ENCODE measurements around the gene FBXL17.
A peak's percentile ranks its signal among the peaks of the same experiment; 100 is the strongest.

FBXL17 gene

GRCh38 chr5:107982703-107983425 is 399.0 kb downstream of the FBXL17 start:
- DNase-seq: no peak

- no peak for DNase-seq
These were observed 400.8 kb downstream of the FBXL17 start for GRCh38 chr5:107980923-107981692.

GRCh38 chr5:107979900-107980299 is 402.0 kb downstream of the FBXL17 start:
- DNase-seq: no peak

- no peak for DNase-seq
These were observed 402.6 kb downstream of the FBXL17 start for GRCh38 chr5:107979291-107979690.

GRCh38 chr5:107977550-107978071 is 404.3 kb downstream of the FBXL17 start:
- no peak for DNase-seq

- no peak for DNase-seq
These were observed 406.3 kb downstream of the FBXL17 start for GRCh38 chr5:107975568-107975967.

DNA sequence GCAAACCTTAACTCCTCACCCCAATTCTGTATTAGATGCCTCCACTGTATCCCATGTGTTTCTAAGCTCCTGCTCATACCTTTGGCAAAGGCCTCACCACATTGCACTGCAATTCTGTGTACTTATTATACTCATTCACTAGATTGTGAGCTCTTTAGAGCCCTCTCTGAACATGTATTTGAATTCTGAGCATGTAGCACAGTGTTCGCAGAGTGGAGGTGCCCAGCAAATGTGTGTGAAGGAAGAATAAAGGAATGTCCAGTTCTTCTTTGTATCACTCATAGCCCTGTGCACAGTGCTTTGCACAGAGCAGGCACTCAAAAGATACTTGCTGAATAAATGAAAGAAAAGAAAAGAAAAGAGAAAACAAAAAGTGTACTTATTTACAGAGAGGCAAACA is 410.1 kb downstream of the FBXL17 start:
- DNase-seq: no peak

- no peak for DNase-seq
These were observed 412.1 kb downstream of the FBXL17 start for GRCh38 chr5:107969847-107970246.

DNA sequence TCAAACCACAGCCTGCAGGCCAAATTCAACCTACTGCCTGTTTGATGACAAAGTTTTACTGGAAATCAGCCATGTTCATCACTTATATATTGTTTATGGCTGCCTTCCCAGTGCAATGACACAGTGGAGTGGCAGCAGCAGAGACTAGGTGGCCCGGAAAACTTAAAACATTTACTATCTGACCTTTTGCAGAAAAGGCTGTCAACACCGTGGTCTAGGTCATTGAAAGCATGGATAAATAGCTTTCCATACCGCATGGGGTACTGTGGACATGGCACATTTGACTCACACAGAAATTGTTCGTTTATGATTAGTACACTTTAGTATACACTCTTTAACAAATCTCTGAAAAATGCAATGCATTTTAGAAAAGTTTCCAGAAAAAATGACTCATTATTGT is 412.9 kb downstream of the FBXL17 start:
- DNase-seq: no peak

DNA sequence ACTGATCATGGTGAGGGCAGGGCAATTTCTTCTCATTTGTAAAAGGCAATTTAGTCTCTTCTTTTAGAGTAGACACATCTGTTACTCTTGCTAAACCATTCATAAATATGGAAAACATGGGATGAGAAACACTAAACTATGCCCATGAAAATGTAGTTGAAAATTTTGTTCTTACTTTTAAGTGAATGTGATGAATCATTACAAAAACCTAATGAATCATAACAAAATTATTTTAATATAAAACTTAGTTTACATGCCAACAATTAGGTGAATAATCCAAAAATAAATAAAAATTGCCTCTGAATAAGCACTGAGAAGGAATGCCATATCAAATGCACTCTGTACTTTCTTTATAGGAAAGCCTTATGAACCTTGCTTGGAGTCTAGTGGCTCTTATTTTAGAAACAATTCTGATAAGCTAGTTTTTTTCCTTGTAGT is 413.5 kb downstream of the FBXL17 start:
- no peak for DNase-seq

DNA sequence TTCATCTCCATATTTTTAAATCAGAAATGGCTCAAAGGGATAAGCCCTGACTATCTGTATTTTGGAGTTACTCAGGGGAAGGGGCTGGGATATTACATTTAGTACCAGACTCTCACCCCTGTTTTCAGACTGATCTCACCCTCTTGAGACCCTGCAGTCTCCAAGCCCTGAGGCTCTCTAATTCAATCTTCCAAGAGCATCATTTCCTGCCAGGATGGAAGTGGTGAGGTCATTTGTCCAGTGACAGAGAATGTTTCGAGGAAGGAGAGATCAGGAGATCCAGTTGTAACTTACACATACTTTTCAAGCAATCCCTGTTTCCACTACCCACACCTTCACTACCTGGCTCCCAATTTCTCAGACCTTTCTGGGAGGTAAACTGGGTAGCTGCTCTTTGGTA is 415.7 kb downstream of the FBXL17 start:
- no peak for DNase-seq

- DNase-seq: no peak
These were observed 417.2 kb downstream of the FBXL17 start for GRCh38 chr5:107964722-107965121.

- DNase-seq: no peak
These were observed 422.2 kb downstream of the FBXL17 start for GRCh38 chr5:107959573-107960279.

- no peak for DNase-seq
These were observed 423.0 kb downstream of the FBXL17 start for GRCh38 chr5:107958861-107959260.

- no peak for DNase-seq
These were observed 423.5 kb downstream of the FBXL17 start for GRCh38 chr5:107958432-107958831.

DNA sequence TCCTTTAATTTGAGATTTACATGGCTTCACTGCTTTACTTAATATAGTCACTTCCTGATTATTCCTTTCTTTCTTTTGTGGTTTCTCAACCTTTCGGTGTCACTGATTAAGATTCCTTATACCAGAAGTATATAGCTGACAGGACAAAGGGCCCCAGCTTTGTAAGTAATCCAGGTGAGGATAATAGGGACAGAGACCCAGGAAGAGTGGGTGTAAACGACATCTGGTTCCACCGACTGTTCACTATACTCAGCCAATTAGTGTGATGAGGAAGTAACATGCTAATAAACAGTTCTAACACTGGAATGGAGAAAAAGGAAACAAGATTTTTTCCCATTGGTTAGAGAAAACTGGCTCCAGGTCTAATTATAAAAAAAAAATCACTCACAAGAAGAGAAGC is 424.8 kb downstream of the FBXL17 start:
- DNase-seq: no peak

DNA sequence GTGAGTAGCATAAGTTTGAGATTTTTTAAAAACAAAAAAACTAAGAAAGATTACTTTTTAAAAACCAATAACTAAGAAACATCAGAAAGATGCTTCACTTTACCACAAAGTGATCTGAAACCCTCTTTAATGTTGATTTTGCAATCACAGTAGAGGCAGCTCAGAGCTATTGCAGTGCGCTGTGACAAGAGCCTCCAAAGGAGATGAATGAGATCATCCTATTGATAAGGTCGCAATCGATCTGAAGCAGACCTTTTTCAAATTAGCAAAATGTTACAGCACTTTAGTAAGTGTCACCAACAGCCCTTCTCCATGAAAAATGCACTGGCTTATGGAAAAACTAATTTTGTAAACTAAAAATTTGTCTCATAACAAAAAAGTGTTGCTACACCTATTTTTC is 426.6 kb downstream of the FBXL17 start:
- DNase-seq: no peak

DNA sequence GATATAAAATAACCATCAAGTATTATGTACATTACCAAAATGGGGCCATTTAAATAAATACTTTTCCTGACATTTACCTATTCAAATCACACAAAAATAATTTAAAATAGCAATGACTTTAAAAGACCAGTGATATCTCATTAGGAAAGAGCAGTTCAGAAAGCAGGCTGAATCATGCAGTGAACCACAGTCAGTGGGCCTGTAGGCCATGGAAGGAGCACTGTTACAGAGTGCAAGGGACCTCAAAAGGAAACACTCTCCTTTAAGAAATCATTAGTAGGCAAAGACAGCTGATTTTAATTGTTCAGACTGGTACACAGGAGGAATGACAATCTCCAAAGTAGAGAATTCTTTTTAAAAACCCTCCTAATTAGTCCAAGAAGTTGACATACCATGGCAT is 427.6 kb downstream of the FBXL17 start:
- no peak for DNase-seq

DNA sequence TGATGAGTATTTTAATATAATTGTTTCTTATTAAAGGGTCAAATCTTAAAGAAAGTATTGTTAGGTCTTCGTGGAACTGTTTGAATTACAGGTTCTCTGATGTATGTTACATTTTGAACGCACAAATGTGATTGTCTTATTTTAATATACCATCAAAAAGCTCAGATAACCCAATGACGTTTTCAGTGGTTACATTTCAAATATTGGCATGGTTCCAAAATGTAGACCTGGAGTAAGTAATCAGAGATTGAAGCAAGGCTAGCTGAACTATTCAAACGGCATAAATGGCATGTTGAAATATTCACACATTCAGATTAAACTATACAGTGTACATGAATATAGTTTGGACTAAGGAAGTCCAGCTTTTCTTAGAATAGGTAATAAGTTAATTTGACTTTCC is 429.4 kb downstream of the FBXL17 start:
- no peak for DNase-seq

DNA sequence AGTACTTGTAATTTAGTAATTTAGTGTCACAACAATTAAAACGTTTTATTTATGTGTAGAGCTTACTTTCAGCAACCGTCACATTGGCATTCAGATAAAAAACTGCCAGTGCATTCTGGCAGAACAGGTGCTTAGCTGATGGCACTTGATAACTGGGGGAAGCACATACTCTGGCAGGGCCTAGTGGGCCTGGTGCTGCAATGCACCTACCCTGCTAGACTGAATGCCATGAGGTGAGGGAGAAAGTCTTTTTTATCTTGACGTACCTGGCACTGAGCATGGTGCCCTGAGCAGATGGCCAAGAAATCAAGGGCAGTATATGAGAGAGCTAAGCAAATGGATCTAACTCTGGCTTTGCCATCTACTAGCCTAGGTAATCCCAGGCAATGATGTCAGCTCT is 430.6 kb downstream of the FBXL17 start:
- DNase-seq: no peak

DNA sequence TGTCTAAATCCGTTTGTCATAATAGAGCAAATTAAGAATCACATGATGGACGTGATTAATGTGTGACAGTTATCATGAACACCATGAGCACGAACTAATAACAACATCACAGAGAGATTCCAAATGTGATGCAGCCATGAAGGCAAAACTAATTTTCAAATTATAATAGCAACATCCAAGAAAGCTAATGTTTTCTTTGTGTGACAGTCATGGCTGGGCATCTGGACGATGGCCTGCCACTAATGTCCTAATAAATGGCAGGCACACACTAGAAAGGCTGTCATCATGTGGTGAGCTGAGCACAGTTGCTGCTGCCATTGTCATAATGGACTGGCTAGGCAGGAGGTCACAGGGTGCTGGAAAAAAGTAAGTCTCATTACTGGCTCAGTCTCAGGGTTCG is 431.1 kb downstream of the FBXL17 start:
- no peak for DNase-seq

GRCh38 chr5:107949688-107950341 is 432.1 kb downstream of the FBXL17 start:
- no peak for DNase-seq

GRCh38 chr5:107948377-107948776 is 433.5 kb downstream of the FBXL17 start:
- DNase-seq: peak; percentile 54

Measured in NCI-H1092 treated with DMSO at 0.1 percent for 48 hours (cell line).